Measurements from ENCODE around the gene CTR9. TPM values are rescaled to one million over a fixed set of nuclear protein-coding genes. Genes with fewer than 3 reads are reported as not detected.

Gene CTR9
- total and polyA plus RNA-seq, 2 of the 13 experiments (the other 11 are each of a cell fraction or from before 2014, with no cell fraction given) = 6.6 to 22.1 TPM

DNA sequence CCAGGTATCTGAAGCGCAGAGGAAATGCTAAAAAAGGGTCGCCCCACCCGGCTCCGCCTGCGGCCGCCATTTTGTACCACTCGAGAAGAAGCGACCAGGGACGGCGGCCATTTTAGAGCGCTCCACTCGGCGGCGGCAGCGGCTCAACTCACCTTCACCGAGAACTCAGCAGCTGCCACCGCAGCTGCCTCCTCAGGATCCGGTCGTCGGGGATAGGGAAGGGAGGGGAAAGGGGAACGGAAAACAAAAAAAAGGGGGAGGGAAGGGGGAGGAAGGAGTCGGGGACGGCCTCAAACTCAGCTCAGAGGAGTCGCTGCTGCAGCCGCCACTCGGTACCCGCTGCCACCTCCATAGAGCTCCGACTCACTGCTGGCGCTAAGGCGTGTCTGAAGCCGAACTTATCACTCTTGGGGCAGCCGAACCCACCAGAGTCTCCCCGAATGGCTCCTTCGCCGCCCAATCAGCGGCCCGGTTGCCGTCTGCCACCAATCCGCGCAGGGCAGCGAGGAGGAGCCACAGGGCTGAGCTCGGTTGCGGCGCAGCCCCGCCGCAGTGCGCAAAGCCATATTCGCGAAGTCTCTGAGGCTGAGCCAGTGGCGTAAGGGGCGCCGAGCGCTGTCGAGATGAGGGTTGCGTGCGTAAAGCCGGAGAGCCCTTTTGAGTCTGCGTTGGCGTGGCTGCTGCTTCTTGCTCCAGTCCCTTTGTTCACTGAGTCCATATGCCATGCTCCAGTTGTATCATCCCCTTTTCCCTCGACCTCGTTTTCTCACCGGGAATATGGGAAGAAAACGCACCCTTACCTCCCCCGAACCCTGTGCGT, 57.7 kb downstream of the CTR9 start, which contains the start of gene EIF4G2 (continued):
- TF ChIP-seq, protein P1, sequence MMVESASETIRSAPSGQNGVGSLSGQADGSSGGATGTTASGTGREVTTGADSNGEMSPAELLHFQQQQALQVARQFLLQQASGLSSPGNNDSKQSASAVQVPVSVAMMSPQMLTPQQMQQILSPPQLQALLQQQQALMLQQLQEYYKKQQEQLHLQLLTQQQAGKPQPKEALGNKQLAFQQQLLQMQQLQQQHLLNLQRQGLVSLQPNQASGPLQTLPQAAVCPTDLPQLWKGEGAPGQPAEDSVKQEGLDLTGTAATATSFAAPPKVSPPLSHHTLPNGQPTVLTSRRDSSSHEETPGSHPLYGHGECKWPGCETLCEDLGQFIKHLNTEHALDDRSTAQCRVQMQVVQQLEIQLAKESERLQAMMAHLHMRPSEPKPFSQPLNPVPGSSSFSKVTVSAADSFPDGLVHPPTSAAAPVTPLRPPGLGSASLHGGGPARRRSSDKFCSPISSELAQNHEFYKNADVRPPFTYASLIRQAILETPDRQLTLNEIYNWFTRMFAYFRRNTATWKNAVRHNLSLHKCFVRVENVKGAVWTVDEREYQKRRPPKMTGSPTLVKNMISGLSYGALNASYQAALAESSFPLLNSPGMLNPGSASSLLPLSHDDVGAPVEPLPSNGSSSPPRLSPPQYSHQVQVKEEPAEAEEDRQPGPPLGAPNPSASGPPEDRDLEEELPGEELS (CRISPR knock-in tag; IDR thresholded peaks at IDR 0.05) = no peak; the same call in 1 of the 2 replicates
- TF ChIP-seq ZNF720 (CRISPR knock-in tag; IDR thresholded peaks at IDR 0.05) (no peak), ZSCAN20 (CRISPR knock-in tag; IDR thresholded peaks at IDR 0.05; ENCODE audit: borderline replicate concordance) (peak; percentile 27; the same call in 1 of the 2 replicates), PHF21A (CRISPR knock-in tag; IDR thresholded peaks at IDR 0.05) (peak; percentile 72), HMG20B (CRISPR knock-in tag; conservative IDR thresholded peaks at IDR 0.05) (0 out of 2 replicates have a peak, but pooled peaks have one; percentile 24), ZNF777 (CRISPR knock-in tag; IDR thresholded peaks at IDR 0.05) (peak; percentile 2; the same call in 1 of the 2 replicates), NAIF1 (CRISPR knock-in tag; IDR thresholded peaks at IDR 0.05; ENCODE audit: borderline replicate concordance) (peak; percentile 100), FOSL2 (CRISPR knock-in tag; IDR thresholded peaks at IDR 0.05) (peak; percentile 26), ZNF33A (CRISPR knock-in tag; IDR thresholded peaks at IDR 0.05; ENCODE audit: borderline replicate concordance) (no peak), SRSF1 (optimal IDR thresholded peaks at IDR 0.05; ENCODE audit: low read depth, low read length) (peak; percentile 99), MXD4 (CRISPR knock-in tag; IDR thresholded peaks at IDR 0.05) (peak; percentile 60), ZFYVE20 (CRISPR knock-in tag; IDR thresholded peaks at IDR 0.05; ENCODE audit: borderline replicate concordance, low read depth) (0 out of 2 replicates have a peak, but pooled peaks have one; percentile 8), ZNF547 (CRISPR knock-in tag; IDR thresholded peaks at IDR 0.05) (peak; percentile 77; the same call in 1 of the 2 replicates)
- TF ChIP-seq, protein P2, sequence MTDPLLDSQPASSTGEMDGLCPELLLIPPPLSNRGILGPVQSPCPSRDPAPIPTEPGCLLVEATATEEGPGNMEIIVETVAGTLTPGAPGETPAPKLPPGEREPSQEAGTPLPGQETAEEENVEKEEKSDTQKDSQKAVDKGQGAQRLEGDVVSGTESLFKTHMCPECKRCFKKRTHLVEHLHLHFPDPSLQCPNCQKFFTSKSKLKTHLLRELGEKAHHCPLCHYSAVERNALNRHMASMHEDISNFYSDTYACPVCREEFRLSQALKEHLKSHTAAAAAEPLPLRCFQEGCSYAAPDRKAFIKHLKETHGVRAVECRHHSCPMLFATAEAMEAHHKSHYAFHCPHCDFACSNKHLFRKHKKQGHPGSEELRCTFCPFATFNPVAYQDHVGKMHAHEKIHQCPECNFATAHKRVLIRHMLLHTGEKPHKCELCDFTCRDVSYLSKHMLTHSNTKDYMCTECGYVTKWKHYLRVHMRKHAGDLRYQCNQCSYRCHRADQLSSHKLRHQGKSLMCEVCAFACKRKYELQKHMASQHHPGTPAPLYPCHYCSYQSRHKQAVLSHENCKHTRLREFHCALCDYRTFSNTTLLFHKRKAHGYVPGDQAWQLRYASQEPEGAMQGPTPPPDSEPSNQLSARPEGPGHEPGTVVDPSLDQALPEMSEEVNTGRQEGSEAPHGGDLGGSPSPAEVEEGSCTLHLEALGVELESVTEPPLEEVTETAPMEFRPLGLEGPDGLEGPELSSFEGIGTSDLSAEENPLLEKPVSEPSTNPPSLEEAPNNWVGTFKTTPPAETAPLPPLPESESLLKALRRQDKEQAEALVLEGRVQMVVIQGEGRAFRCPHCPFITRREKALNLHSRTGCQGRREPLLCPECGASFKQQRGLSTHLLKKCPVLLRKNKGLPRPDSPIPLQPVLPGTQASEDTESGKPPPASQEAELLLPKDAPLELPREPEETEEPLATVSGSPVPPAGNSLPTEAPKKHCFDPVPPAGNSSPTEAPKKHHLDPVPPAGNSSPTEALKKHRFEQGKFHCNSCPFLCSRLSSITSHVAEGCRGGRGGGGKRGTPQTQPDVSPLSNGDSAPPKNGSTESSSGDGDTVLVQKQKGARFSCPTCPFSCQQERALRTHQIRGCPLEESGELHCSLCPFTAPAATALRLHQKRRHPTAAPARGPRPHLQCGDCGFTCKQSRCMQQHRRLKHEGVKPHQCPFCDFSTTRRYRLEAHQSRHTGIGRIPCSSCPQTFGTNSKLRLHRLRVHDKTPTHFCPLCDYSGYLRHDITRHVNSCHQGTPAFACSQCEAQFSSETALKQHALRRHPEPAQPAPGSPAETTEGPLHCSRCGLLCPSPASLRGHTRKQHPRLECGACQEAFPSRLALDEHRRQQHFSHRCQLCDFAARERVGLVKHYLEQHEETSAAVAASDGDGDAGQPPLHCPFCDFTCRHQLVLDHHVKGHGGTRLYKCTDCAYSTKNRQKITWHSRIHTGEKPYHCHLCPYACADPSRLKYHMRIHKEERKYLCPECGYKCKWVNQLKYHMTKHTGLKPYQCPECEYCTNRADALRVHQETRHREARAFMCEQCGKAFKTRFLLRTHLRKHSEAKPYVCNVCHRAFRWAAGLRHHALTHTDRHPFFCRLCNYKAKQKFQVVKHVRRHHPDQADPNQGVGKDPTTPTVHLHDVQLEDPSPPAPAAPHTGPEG (CRISPR knock-in tag; IDR thresholded peaks at IDR 0.05) = peak; percentile 65; the same call in 1 of the 2 replicates
- TF ChIP-seq, protein P3, sequence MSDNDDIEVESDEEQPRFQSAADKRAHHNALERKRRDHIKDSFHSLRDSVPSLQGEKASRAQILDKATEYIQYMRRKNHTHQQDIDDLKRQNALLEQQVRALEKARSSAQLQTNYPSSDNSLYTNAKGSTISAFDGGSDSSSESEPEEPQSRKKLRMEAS (IDR thresholded peaks at IDR 0.05) = peak; percentile 85
- TF ChIP-seq, protein P4, sequence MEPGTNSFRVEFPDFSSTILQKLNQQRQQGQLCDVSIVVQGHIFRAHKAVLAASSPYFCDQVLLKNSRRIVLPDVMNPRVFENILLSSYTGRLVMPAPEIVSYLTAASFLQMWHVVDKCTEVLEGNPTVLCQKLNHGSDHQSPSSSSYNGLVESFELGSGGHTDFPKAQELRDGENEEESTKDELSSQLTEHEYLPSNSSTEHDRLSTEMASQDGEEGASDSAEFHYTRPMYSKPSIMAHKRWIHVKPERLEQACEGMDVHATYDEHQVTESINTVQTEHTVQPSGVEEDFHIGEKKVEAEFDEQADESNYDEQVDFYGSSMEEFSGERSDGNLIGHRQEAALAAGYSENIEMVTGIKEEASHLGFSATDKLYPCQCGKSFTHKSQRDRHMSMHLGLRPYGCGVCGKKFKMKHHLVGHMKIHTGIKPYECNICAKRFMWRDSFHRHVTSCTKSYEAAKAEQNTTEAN (CRISPR knock-in tag; conservative IDR thresholded peaks at IDR 0.05) = peak; percentile 32; the same call in 1 of the 2 replicates
- TF ChIP-seq, protein P5, sequence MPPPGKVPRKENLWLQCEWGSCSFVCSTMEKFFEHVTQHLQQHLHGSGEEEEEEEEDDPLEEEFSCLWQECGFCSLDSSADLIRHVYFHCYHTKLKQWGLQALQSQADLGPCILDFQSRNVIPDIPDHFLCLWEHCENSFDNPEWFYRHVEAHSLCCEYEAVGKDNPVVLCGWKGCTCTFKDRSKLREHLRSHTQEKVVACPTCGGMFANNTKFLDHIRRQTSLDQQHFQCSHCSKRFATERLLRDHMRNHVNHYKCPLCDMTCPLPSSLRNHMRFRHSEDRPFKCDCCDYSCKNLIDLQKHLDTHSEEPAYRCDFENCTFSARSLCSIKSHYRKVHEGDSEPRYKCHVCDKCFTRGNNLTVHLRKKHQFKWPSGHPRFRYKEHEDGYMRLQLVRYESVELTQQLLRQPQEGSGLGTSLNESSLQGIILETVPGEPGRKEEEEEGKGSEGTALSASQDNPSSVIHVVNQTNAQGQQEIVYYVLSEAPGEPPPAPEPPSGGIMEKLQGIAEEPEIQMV (CRISPR knock-in tag; IDR thresholded peaks at IDR 0.05; ENCODE audit: low read depth) = peak; percentile 92; the same call in 1 of the 2 replicates

Measured in HepG2 (cell line).